HG03139 (cell line): ENCODE data around the gene GFPT1.
A peak's percentile ranks its signal among the peaks of the same experiment; 100 is the strongest.
"Not testable (repeated sequence)": the region's sequence is repeated elsewhere in the genome, so short reads cannot be mapped to it uniquely, and the experiment has no call there.

ENCODE experiments used
- ATAC-seq: cut with Tn5 transposase; IDR thresholded peaks from one replicate; pipeline ENCODE4 v1.9.1; 2021; ENCODE audit not compliant: unreplicated experiment

Gene GFPT1

GRCh38 chr2:69386789-69387734 lies at the start of gene GFPT1:
Gene GFPT1, minus strand, starts transcription at chr2:69387227. Its CDS starts 156 bp downstream, at chr2:69387071.
- ATAC-seq: peak; percentile 83

GRCh38 chr2:69436596-69436937 lies 49.5 kb upstream of the GFPT1 start:
- ATAC-seq: peak; percentile 11

- no peak for ATAC-seq
Observed at GRCh38 chr2:69434753-69435152, 47.7 kb upstream of the GFPT1 start.

GRCh38 chr2:69429491-69430183 lies 42.6 kb upstream of the GFPT1 start:
- no peak for ATAC-seq

- no peak for ATAC-seq
Observed at GRCh38 chr2:69428981-69429380, 42.0 kb upstream of the GFPT1 start.

GRCh38 chr2:69424419-69424818 lies 37.4 kb upstream of the GFPT1 start:
- ATAC-seq: no peak

GRCh38 chr2:69422198-69422597 lies 35.2 kb upstream of the GFPT1 start:
- ATAC-seq: no peak

GRCh38 chr2:69419111-69419510 lies 32.1 kb upstream of the GFPT1 start:
- ATAC-seq: not testable (repeated sequence)

GRCh38 chr2:69416147-69416546 lies 29.1 kb upstream of the GFPT1 start:
- no peak for ATAC-seq

- no peak for ATAC-seq
Observed at GRCh38 chr2:69411120-69411519, 24.1 kb upstream of the GFPT1 start.

GRCh38 chr2:69405306-69405705 lies 18.3 kb upstream of the GFPT1 start:
- no peak for ATAC-seq

GRCh38 chr2:69400121-69400520 lies 13.1 kb upstream of the GFPT1 start:
- ATAC-seq: no peak

- no peak for ATAC-seq
Observed at GRCh38 chr2:69397234-69397633, 10.2 kb upstream of the GFPT1 start.

- no peak for ATAC-seq
Observed at GRCh38 chr2:69395866-69396265, 8.8 kb upstream of the GFPT1 start.

- no peak for ATAC-seq
Observed at GRCh38 chr2:69393963-69394362, 6.9 kb upstream of the GFPT1 start.

GRCh38 chr2:69390471-69390870 lies 3.4 kb upstream of the GFPT1 start:
- ATAC-seq: no peak

GRCh38 chr2:69390001-69390400 lies 3.0 kb upstream of the GFPT1 start:
- no peak for ATAC-seq

GRCh38 chr2:69389271-69389670 lies 2.2 kb upstream of the GFPT1 start:
- no peak for ATAC-seq

- no peak for ATAC-seq
Observed at GRCh38 chr2:69387770-69388481, 899 bp upstream of the GFPT1 start.

- no peak for ATAC-seq
Observed at GRCh38 chr2:69386360-69386759, 667 bp downstream of the GFPT1 start.

GRCh38 chr2:69385443-69386151 lies 1.4 kb downstream of the GFPT1 start:
- no peak for ATAC-seq
